ENCODE data around the gene SH2D7. TPM values are rescaled to one million over a fixed set of nuclear protein-coding genes. Genes with fewer than 3 reads are reported as not detected.
A peak's percentile ranks its signal among the peaks of the same experiment; 100 is the strongest.

The SH2D7 gene
- total and polyA plus RNA-seq, 2 donors (not counting 3 experiments of a cell fraction or from before 2014, with no cell fraction given): not detected

GRCh38 chr15:78050826-78051225 is 41.5 kb upstream of the SH2D7 start:
- TF ChIP-seq POLR2A (IDR thresholded peaks at IDR 0.05; ENCODE audit: low read depth, low read length) (no peak), EZH2 (IDR thresholded peaks at IDR 0.05; ENCODE audit: borderline replicate concordance, low read depth, low read length, severe bottlenecking) (no peak), CTCF (IDR thresholded peaks at IDR 0.05; ENCODE audit: extremely low read depth in 1 of 2, insufficient read depth in 1 of 2, low read depth in 1 of 2, low read length in 2 of 2) (no peak), MYC (IDR thresholded peaks at IDR 0.05; ENCODE audit: low read depth, low read length) (no peak), JUN (IDR thresholded peaks at IDR 0.05; ENCODE audit: borderline replicate concordance, insufficient read depth, insufficient read length, low read depth) (no peak), FOS (IDR thresholded peaks at IDR 0.05; ENCODE audit: borderline replicate concordance, insufficient read depth, low read length) (no peak), POLR2AphosphoS5 (IDR thresholded peaks at IDR 0.05; ENCODE audit: insufficient read depth, low read depth, low read length) (no peak), MAX (IDR thresholded peaks at IDR 0.05; ENCODE audit: insufficient read depth, insufficient read length) (no peak), GATA2 (IDR thresholded peaks at IDR 0.05; ENCODE audit: insufficient read depth, insufficient read length, low read depth, low read length) (no peak)
- H4K20me1 ChIP-seq (replicated peaks; ENCODE audit: control insufficient read depth, extremely low read depth, insufficient read depth, low read length): no peaks in the 10 kb centered on the region
- H2AFZ ChIP-seq (ENCODE audit: low read depth, low read length): no peak overlapping the region
- H3K36me3 ChIP-seq (ENCODE audit: control insufficient read depth in 2 of 2, extremely low read depth in 1 of 2, insufficient read depth in 2 of 2, low read length in 2 of 2): no peaks in the 10 kb centered on the region
- ChIA-PET CTCF (interaction anchor here (0.9 to 4.2 kb wide), 12 partner anchors 8 to 145 kb away, joined by 3 to 25 read pairs (median 4); no protein-coding TSS in a partner anchor), POLR2A (interaction anchor here (1.2 kb wide), 1 partner anchor 8 kb away, joined by 3 read pairs; no protein-coding TSS in a partner anchor)
- no peaks in the 10 kb centered on the region for H3K9me3 ChIP-seq (replicated peaks; ENCODE audit: control insufficient read depth, insufficient read depth, low read length)
- H3K27ac ChIP-seq (ENCODE audit: insufficient read depth, low read depth, low read length): peak overlapping the region; percentile 10
- FAIRE-seq (no peak), DNase-seq (ENCODE audit: low read depth, low spot score) (peak; percentile 41)
- H3K4me3 ChIP-seq (replicated peaks in 1 of 3; ENCODE audit: insufficient read depth in 1 of 3, low read depth in 1 of 3, low read length in 3 of 3): no peak overlapping the region
- intact Hi-C loops (cut with micrococcal nuclease) (loop anchor here (1.0 to 2.0 kb wide), 4 partner anchors 10 to 24 kb away; no protein-coding TSS in a partner anchor), dilution Hi-C loops (cut with MboI; ENCODE audit: extremely low pct_ligation_motif_present, low sequenced_read_pairs) (no loop called here)
- no peaks in the 10 kb centered on the region for H3K27me3 ChIP-seq (ENCODE audit: control insufficient read depth in 2 of 2, insufficient read depth in 2 of 2, low read length in 2 of 2)
- peak overlapping the region; percentile 70 for H3K4me2 ChIP-seq (ENCODE audit: insufficient read depth, low read length)
- BruUV-seq (replicated peaks): no TSS peak
- H3K79me2 ChIP-seq (ENCODE audit: control insufficient read depth, insufficient read depth, low read length): peaks cover 21% of the 10 kb centered on the region
- H3K9ac ChIP-seq (replicated peaks; ENCODE audit: extremely low read depth, insufficient read depth, low read length): no peak overlapping the region
- H3K9me1 ChIP-seq (replicated peaks; ENCODE audit: control insufficient read depth, extremely low read depth, insufficient read depth, low read length): no peaks in the 10 kb centered on the region
- H3K4me1 ChIP-seq (ENCODE audit: control insufficient read depth, extremely low read depth, insufficient read depth, low read length): peaks cover 48% of the 10 kb centered on the region
